SK-N-MC (cell line): ENCODE results near the gene CTNNA1.

Source experiments
- EZH2 ChIP-seq: fragments of 200-600 bp; sonication (generic); IDR thresholded peaks from one replicate; pipeline ENCODE4 v1.6.1; 2017; ENCODE audit warnings: antibody characterized with exemption
- FOXP2 ChIP-seq: optimal IDR thresholded peaks from 2 replicates; pipeline ENCODE3; 2011; ENCODE audit warnings: mild to moderate bottlenecking, moderate library complexity; ENCODE audit not compliant: insufficient read depth; ENCODE audit errors: extremely low read length, control extremely low read depth
- POLR2AphosphoS5 ChIP-seq: IDR thresholded peaks from 2 replicates; pipeline ENCODE4 v1.6.1; 2012; ENCODE audit warnings: mild to moderate bottlenecking, low read depth, low read length, borderline replicate concordance

DNA sequence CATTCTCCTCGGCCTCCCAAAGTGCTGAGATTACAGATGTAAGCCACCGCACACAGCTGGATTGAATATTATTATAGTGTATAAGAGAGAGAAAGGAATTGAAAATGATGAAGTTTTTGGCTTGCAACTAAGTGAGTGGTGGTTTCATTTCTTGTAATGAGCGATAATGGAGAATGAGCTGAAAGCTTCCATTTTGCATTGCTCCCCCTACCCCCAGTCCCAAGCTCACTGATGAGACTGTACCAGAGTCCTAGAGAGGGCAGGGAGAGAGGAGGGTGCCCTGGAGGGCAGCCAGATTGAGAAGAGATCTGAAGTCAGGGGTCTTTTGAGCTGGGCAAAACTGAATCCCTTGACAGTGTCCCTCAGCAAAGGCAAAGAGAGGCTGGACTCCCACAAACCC is 38.5 kb upstream of the CTNNA1 start:
- TF ChIP-seq POLR2AphosphoS5 (no peak), EZH2 (no peak), FOXP2 (no peak)
